Trophoblast cell (in vitro differentiated cells and primary cell): ENCODE data around the gene WNT7B.

Experiments used
- DNase-seq, 2 donors: peaks; one replicate each; pipeline ENCODE4 v3.0.0-alpha.2; 2016
- H2AFZ ChIP-seq: 2 replicates; pipeline ENCODE4 v1.6.1; 2013; ENCODE audit warnings: low read length, moderate library complexity, mild to moderate bottlenecking; ENCODE audit not compliant: insufficient read depth, poor library complexity
- H2AK5ac ChIP-seq: 2 replicates; pipeline ENCODE4 v1.6.1; 2013; ENCODE audit warnings: mild to moderate bottlenecking, low read length
- H2BK120ac ChIP-seq: 2 replicates; pipeline ENCODE4 v1.6.1; 2013; ENCODE audit warnings: low read length, mild to moderate bottlenecking, moderate library complexity; ENCODE audit not compliant: insufficient read depth, poor library complexity
- H2BK12ac ChIP-seq: 2 replicates; pipeline ENCODE4 v1.6.1; 2013; ENCODE audit warnings: mild to moderate bottlenecking, low read length, moderate library complexity
- H2BK5ac ChIP-seq: 2 replicates; pipeline ENCODE4 v1.6.1; 2013; ENCODE audit warnings: low read length, low read depth, moderate library complexity, mild to moderate bottlenecking; ENCODE audit not compliant: poor library complexity
- H3K14ac ChIP-seq: 2 replicates; pipeline ENCODE4 v1.6.1; 2013; ENCODE audit warnings: mild to moderate bottlenecking, low read length
- H3K18ac ChIP-seq: 2 replicates; pipeline ENCODE4 v1.6.1; 2013; ENCODE audit warnings: mild to moderate bottlenecking, low read length
- H3K23ac ChIP-seq: 2 replicates; pipeline ENCODE4 v1.6.1; 2013; ENCODE audit warnings: low read length
- H3K27ac ChIP-seq: 2 replicates; pipeline ENCODE4 v1.5.1; 2013; ENCODE audit warnings: low read depth, mild to moderate bottlenecking, inconsistent platforms, low read length, moderate library complexity
- H3K27me3 ChIP-seq: 2 replicates; pipeline ENCODE4 v1.6.1; 2013; ENCODE audit warnings: inconsistent platforms, mild to moderate bottlenecking, low read length, moderate library complexity; ENCODE audit not compliant: insufficient read depth
- H3K36me3 ChIP-seq, 2 experiments: 1 replicate in 1 of 2; 2 replicates in 1 of 2; pipeline ENCODE4 v1.6.1; 2013; ENCODE audit warnings: low read length in 2 of 2, mild to moderate bottlenecking in 2 of 2, moderate library complexity in 1 of 2; ENCODE audit not compliant: insufficient read depth in 2 of 2, control insufficient read depth in 1 of 2
- H3K4ac ChIP-seq: 2 replicates; pipeline ENCODE4 v1.6.1; 2013; ENCODE audit warnings: low read depth, mild to moderate bottlenecking, low read length, moderate library complexity
- H3K4me1 ChIP-seq, 2 experiments: 1 replicate in 1 of 2; 2 replicates in 1 of 2; pipeline ENCODE4 v1.6.1; 2013; ENCODE audit warnings: low read length in 2 of 2, mild to moderate bottlenecking in 2 of 2, moderate library complexity in 1 of 2; ENCODE audit not compliant: insufficient read depth in 2 of 2, control insufficient read depth in 1 of 2
- H3K4me2 ChIP-seq: 2 replicates; pipeline ENCODE4 v1.6.1; 2013; ENCODE audit warnings: inconsistent platforms, mild to moderate bottlenecking, low read length, moderate library complexity
- H3K4me3 ChIP-seq: 2 replicates; pipeline ENCODE4 v1.5.1; 2013; ENCODE audit warnings: mild to moderate bottlenecking, low read depth, low read length, inconsistent platforms
- H3K79me1 ChIP-seq: one replicate; pipeline ENCODE4 v1.6.1; 2013; ENCODE audit warnings: low read length
- H3K79me2 ChIP-seq: 2 replicates; pipeline ENCODE4 v1.6.1; 2013; ENCODE audit warnings: low read length, mild to moderate bottlenecking; ENCODE audit not compliant: control insufficient read depth, insufficient read depth, poor library complexity
- H3K9ac ChIP-seq: 2 replicates; pipeline ENCODE4 v1.6.1; 2013; ENCODE audit warnings: mild to moderate bottlenecking, low read length
- H3K9me3 ChIP-seq: 2 replicates; pipeline ENCODE4 v1.6.1; 2013; ENCODE audit warnings: low read depth, mild to moderate bottlenecking, control low read depth, inconsistent platforms, low read length; ENCODE audit not compliant: insufficient read depth
- H4K12ac ChIP-seq: 2 replicates; pipeline ENCODE4 v1.6.1; 2013; ENCODE audit warnings: low read depth, mild to moderate bottlenecking, low read length, moderate library complexity
- H4K8ac ChIP-seq: 2 replicates; pipeline ENCODE4 v1.6.1; 2013; ENCODE audit warnings: low read depth, mild to moderate bottlenecking, low read length, moderate library complexity
- H4K91ac ChIP-seq: one replicate; pipeline ENCODE4 v1.6.1; 2013; ENCODE audit warnings: low read depth, mild to moderate bottlenecking, low read length, moderate library complexity
- WGBS: extraction: QIAGEN DNeasy Blood & Tissue Kit; methylation state at CpG from one replicate; pipeline ENCODE4 v1.1.7; 2013; ENCODE audit warnings: missing lambda C conversion rate; ENCODE audit not compliant: insufficient read length, insufficient coverage; ENCODE audit errors: extremely low coverage; 5-methylcytosine and 5-hydroxymethylcytosine counted together

The WNT7B gene

DNA sequence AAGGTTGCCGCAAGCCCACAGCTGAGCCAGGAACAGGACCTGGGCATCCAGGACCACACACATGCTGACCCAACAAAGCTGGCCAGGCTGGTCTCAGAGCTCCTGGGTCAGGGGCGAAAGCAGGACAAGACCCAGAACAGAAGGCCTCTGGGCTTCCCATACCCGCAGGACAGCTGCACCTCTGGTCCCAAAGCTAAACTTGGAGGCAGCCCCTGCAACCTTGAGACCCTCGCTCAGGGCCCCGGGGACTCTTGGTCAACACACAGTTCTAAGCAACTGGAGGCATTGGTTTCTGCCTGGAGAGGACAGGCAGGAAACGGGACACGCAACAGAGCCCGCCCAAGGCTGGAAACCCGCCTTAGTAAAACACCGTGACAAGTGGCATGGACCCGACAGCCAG is 11.4 kb downstream of the WNT7B start:
- no peaks in the 10 kb centered on the region for H3K9me3 ChIP-seq
- no peak overlapping the region for H3K14ac ChIP-seq

DNA sequence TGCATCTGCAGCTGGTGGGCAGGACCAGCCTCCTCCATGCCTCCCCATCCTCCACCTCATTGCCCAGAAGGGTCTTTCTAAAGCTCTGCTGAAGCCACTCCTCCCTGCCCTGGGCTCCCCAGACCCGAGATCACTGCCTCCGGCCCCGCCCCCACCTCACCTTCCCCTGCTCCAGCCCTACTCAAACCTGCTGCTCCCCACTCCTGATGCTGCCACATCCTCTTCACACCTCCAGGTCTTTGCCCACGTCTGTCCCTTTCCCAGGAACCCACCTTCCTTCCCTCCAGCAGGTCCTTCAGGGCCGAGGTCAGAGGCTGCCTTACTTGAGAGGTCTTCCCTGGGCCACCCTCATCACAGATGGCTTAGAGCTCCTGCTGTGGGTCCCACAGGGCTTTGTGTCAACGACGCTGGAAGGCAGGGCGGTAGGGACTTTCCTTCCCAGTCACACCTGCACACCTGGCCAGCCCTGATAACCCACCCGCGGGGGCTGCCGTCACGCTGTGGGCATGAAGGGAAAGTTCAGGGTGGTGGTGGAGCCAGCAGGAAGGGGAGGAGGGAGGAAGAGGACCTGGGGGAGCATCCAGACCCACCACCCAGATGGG is 11.9 kb downstream of the WNT7B start:
- Histone ChIP-seq H3K18ac (no peak overlapping the region), H4K91ac (no peak overlapping the region), H2BK12ac (no peak overlapping the region), H2AFZ (no peak overlapping the region), H3K27ac (no peak overlapping the region), H3K27me3 (no peaks in the 10 kb centered on the region), H3K9ac (no peak overlapping the region), H4K12ac (no peak overlapping the region), H2BK5ac (no peak overlapping the region), H2BK120ac (no peak overlapping the region), H4K8ac (no peak overlapping the region), H3K14ac (no peak overlapping the region), H2AK5ac (no peak overlapping the region), H3K79me1 (peaks cover 9% of the 10 kb centered on the region), H3K4ac (no peak overlapping the region), H3K4me1 (peaks cover 23 to 28% of the 10 kb centered on the region in 2 experiments), H3K4me2 (no peak overlapping the region), H3K4me3 (no peak overlapping the region), H3K23ac (no peak overlapping the region), H3K36me3 (no peaks in the 10 kb centered on the region), H3K9me3 (no peaks in the 10 kb centered on the region), H3K79me2 (no peaks in the 10 kb centered on the region)
- DNase-seq = peak; percentile 47 to 60
- WGBS = no CpG with 5 or more reads among the region's 12 CpGs

More for the DNA sequence above, 11.4 kb downstream of the WNT7B start:
- Histone ChIP-seq H3K23ac (no peak overlapping the region), H2AFZ (no peak overlapping the region), H3K18ac (no peak overlapping the region), H3K4me1 (peaks cover 24 to 29% of the 10 kb centered on the region in 2 experiments), H2BK120ac (no peak overlapping the region), H3K4me2 (no peak overlapping the region), H3K79me2 (no peaks in the 10 kb centered on the region), H4K12ac (no peak overlapping the region), H4K91ac (no peak overlapping the region), H3K4me3 (no peak overlapping the region), H3K27ac (no peak overlapping the region), H3K4ac (no peak overlapping the region), H2BK12ac (no peak overlapping the region), H2BK5ac (no peak overlapping the region), H4K8ac (no peak overlapping the region), H3K27me3 (no peaks in the 10 kb centered on the region), H3K79me1 (peaks cover 7% of the 10 kb centered on the region), H3K36me3 (no peaks in the 10 kb centered on the region), H3K9ac (no peak overlapping the region), H2AK5ac (no peak overlapping the region)
- no peak for DNase-seq
- no CpG with 5 or more reads among the region's 11 CpGs for WGBS

DNA sequence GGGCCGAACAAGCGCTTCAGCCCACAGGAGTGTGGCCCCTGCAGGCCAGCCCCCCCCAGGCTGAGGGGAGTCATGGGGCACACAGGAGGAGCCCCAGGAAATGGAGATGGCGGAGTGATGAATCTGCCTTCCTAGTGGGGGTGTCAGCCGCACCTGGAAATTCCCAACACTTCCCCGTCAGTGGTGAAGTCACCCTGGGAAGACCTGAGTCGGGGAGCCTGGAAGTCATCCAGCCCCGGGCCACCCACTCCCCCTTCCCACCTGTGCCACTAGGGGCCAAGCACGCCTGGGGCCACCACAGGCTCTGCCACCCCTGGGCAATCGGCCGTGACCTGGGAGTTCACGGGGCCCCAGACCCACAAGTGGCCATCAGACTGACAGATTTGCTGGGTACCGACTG is 12.6 kb downstream of the WNT7B start:
- no peak for DNase-seq
- no peak overlapping the region for H2BK120ac ChIP-seq
- peaks cover 12% of the 10 kb centered on the region for H3K79me1 ChIP-seq
- no peak overlapping the region for H3K4ac ChIP-seq
- H3K27ac ChIP-seq = no peak overlapping the region
- no peak overlapping the region for H4K8ac ChIP-seq
- no peak overlapping the region for H3K9ac ChIP-seq
- H3K4me2 ChIP-seq = no peak overlapping the region
- H3K9me3 ChIP-seq = no peaks in the 10 kb centered on the region
- no peaks in the 10 kb centered on the region for H3K79me2 ChIP-seq
- H4K12ac ChIP-seq = no peak overlapping the region
- H3K4me1 ChIP-seq = peaks cover 23 to 24% of the 10 kb centered on the region in 2 experiments
- no CpG with 5 or more reads among the region's 12 CpGs for WGBS
- H2BK5ac ChIP-seq = no peak overlapping the region
- no peak overlapping the region for H3K23ac ChIP-seq
- H3K18ac ChIP-seq = no peak overlapping the region
- no peaks in the 10 kb centered on the region for H3K27me3 ChIP-seq
- no peaks in the 10 kb centered on the region for H3K36me3 ChIP-seq
- H2BK12ac ChIP-seq = no peak overlapping the region
- H3K4me3 ChIP-seq = no peak overlapping the region
- H4K91ac ChIP-seq = no peak overlapping the region
- H2AFZ ChIP-seq = no peak overlapping the region
- H2AK5ac ChIP-seq = no peak overlapping the region
- no peak overlapping the region for H3K14ac ChIP-seq

DNA sequence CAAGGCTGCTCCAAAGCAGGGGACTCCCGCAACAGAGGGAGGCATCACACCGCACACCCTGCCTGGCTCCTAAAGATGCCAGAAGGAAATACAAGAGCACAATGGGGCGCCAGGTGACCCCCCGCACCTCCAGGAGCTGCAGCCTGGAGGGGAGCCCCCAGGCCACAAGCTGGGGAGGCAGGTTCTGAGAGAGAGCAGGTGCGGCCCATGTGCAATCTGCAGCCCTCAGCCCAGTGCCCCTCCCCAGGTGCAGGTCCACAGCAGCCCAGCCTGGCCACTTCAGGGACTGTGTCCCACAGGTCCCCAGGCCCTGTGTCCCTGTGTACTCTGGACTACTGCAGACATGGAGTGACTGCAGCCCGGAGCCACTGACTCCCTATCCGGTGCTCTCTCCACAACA is 13.1 kb downstream of the WNT7B start:
- no peak overlapping the region for H2AFZ ChIP-seq
- H3K23ac ChIP-seq = no peak overlapping the region
- no peak overlapping the region for H4K91ac ChIP-seq
- peak overlapping the region; percentile 45 for H2AK5ac ChIP-seq
- no peak overlapping the region for H2BK12ac ChIP-seq
- no peaks in the 10 kb centered on the region for H3K79me2 ChIP-seq
- H2BK5ac ChIP-seq = no peak overlapping the region
- no peak overlapping the region for H2BK120ac ChIP-seq
- H3K36me3 ChIP-seq = no peaks in the 10 kb centered on the region
- WGBS = no CpG with 5 or more reads among the region's 7 CpGs
- no peak overlapping the region for H3K4me2 ChIP-seq
- peaks cover 12% of the 10 kb centered on the region for H3K79me1 ChIP-seq
- H3K4me1 ChIP-seq = peaks cover 18% of the 10 kb centered on the region in 2 experiments
- no peak overlapping the region for H3K4me3 ChIP-seq
- no peaks in the 10 kb centered on the region for H3K9me3 ChIP-seq
- no peak overlapping the region for H4K12ac ChIP-seq
- H3K27me3 ChIP-seq = no peaks in the 10 kb centered on the region
- no peak overlapping the region for H3K9ac ChIP-seq
- H3K18ac ChIP-seq = no peak overlapping the region
- DNase-seq = no peak
- H3K27ac ChIP-seq = no peak overlapping the region
- no peak overlapping the region for H4K8ac ChIP-seq
- H3K4ac ChIP-seq = no peak overlapping the region
- no peak overlapping the region for H3K14ac ChIP-seq
